ENCODE data around the gene AGAP1. TPM values are rescaled to one million over a fixed set of nuclear protein-coding genes. Genes with fewer than 3 reads are reported as not detected.

The AGAP1 gene
- total RNA-seq, 4 donors from 2014 or later: 33.7 to 55.2 (median 37.5) TPM

DNA sequence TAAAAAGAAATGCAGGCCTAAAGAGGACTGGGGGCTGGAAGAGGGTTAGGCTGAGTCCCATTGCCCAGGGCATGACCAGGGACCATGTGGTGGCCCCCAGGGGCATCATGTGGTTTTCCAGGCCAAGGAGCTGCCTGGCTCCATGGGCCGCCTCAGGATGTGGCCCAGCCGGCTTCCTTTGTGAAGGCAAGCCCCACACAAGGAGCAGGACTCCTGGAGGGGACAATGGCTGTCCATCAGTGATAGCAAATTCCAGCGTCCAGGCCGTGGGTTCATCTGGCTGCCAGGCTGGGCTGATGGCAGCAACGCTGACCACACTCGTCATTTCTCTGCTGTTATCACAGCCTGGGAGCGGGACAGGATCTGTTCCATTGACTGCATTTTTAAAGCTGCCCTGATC lies 591.8 kb downstream of the AGAP1 start:
- Histone ChIP-seq H3K4me1 (no peaks in the 10 kb centered on the region), H3K9me3 (no peaks in the 10 kb centered on the region), H3K4me3 (no peak overlapping the region), H3K27me3 (no peaks in the 10 kb centered on the region), H3K36me3 (peaks cover 0 to 5% of the 10 kb centered on the region in 2 donors), H3K27ac (no peak overlapping the region)
- no peak for TF ChIP-seq EP300 (IDR thresholded peaks at IDR 0.05)
- TF ChIP-seq POLR2AphosphoS5 (IDR thresholded peaks at IDR 0.05): no peak
- no peak for ATAC-seq
- WGBS, 2 donors (ENCODE audit: low coverage in 1 of 2): 100% methylated on average over 3 of the region's 7 CpGs; no CpG with 5 or more reads in 1 of the 2 donors

DNA sequence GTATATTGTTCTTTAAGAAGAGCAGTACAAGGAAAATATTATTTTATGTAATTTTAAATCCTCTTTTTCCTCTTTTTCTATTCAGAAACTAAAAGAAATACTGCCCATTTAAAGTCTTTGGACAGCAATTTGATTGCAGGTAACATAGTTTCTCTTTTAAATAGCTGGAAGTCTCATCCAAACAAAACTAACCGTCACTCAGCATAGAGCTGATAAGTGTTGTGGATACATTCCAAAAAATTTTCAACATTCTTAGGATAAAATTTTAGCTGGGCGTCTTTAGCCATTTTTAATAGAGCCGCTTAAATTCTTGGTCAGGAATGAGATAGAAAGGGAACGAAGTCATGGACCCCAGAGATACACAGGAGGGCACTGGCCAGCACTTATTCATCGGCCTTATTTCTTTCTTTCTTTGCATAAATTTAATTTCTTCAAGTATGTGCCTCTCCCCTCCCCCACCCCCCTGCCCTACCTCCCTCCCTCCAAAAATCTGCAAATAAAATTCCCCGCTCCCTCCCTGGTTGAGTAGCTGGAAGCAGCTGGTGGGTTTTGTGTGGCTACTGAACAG lies 592.6 kb downstream of the AGAP1 start:
- Histone ChIP-seq H3K36me3 (peaks cover 0 to 12% of the 10 kb centered on the region in 2 donors), H3K4me3 (no peak overlapping the region), H3K27me3 (no peaks in the 10 kb centered on the region), H3K4me1 (no peaks in the 10 kb centered on the region), H3K9me3 (no peaks in the 10 kb centered on the region), H3K27ac (no peak overlapping the region)
- 65 to 76% methylated on average over 5 of the region's 6 CpGs for WGBS, 2 donors (ENCODE audit: low coverage in 1 of 2)
- ATAC-seq: no peak
- no peak for TF ChIP-seq EP300 (IDR thresholded peaks at IDR 0.05)
- TF ChIP-seq POLR2AphosphoS5 (IDR thresholded peaks at IDR 0.05): no peak
- TF ChIP-seq POLR2A (IDR thresholded peaks at IDR 0.05): no peak

GRCh38 chr2:236086971-236087465 lies 593.2 kb downstream of the AGAP1 start:
- H3K4me3 ChIP-seq: no peak overlapping the region
- no peak overlapping the region for H3K27ac ChIP-seq
- ATAC-seq: no peak
- TF ChIP-seq EP300 (IDR thresholded peaks at IDR 0.05): no peak
- TF ChIP-seq, protein P1, sequence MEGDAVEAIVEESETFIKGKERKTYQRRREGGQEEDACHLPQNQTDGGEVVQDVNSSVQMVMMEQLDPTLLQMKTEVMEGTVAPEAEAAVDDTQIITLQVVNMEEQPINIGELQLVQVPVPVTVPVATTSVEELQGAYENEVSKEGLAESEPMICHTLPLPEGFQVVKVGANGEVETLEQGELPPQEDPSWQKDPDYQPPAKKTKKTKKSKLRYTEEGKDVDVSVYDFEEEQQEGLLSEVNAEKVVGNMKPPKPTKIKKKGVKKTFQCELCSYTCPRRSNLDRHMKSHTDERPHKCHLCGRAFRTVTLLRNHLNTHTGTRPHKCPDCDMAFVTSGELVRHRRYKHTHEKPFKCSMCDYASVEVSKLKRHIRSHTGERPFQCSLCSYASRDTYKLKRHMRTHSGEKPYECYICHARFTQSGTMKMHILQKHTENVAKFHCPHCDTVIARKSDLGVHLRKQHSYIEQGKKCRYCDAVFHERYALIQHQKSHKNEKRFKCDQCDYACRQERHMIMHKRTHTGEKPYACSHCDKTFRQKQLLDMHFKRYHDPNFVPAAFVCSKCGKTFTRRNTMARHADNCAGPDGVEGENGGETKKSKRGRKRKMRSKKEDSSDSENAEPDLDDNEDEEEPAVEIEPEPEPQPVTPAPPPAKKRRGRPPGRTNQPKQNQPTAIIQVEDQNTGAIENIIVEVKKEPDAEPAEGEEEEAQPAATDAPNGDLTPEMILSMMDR (IDR thresholded peaks at IDR 0.05): no peak
- TF ChIP-seq POLR2A (IDR thresholded peaks at IDR 0.05): no peak
- TF ChIP-seq POLR2AphosphoS5 (IDR thresholded peaks at IDR 0.05): no peak
- H3K27me3 ChIP-seq: no peaks in the 10 kb centered on the region
- H3K36me3 ChIP-seq: peaks cover 0 to 13% of the 10 kb centered on the region in 2 donors
- H3K9me3 ChIP-seq: no peaks in the 10 kb centered on the region
- H3K4me1 ChIP-seq: no peaks in the 10 kb centered on the region
- WGBS, 2 donors (ENCODE audit: low coverage in 1 of 2): 62 to 83% methylated on average over 1 to 3 of the region's 8 CpGs

DNA sequence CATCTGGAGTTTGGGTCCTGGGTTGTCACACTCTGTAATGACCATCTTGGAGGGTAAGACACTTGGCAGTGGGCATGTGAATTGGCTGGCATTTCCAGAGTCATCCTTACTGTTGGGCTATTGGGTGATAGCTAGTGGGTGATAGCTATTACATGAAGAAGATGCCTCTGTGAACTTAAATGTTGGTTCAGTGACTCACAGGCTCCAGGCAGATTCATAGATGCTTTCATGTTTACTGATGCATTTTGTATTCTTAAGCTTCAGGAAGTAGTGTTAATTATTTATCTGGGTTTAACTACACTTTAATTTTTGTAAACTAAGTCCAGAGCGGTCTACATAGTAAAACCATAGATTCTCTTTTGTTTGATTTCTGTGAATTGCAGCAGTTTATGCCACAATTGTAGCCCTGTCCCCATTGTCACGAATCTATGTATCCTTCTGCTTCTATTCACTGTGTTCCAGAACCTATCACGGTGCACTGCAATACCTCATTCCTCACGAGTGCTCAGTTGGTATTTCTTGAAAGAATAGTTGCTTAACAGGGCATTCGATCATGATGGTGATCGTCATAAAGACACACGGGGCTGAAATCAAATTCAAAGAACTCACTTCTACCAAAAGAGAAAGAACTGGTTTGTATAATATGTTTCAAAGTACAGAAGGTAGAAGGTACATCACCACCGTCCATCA lies 594.7 kb downstream of the AGAP1 start:
- TF ChIP-seq POLR2A (IDR thresholded peaks at IDR 0.05) (no peak), EP300 (IDR thresholded peaks at IDR 0.05) (no peak), POLR2AphosphoS5 (IDR thresholded peaks at IDR 0.05) (no peak)
- TF ChIP-seq, protein P1 (IDR thresholded peaks at IDR 0.05): no peak
- ATAC-seq: no peak
- Histone ChIP-seq H3K36me3 (peaks cover 0 to 13% of the 10 kb centered on the region in 2 donors), H3K4me1 (no peaks in the 10 kb centered on the region), H3K9me3 (no peaks in the 10 kb centered on the region), H3K27ac (no peak overlapping the region), H3K27me3 (no peaks in the 10 kb centered on the region), H3K4me3 (no peak overlapping the region)
- 91 to 97% methylated on average over 6 to 8 of the region's 8 CpGs for WGBS, 2 donors (ENCODE audit: low coverage in 1 of 2)

DNA sequence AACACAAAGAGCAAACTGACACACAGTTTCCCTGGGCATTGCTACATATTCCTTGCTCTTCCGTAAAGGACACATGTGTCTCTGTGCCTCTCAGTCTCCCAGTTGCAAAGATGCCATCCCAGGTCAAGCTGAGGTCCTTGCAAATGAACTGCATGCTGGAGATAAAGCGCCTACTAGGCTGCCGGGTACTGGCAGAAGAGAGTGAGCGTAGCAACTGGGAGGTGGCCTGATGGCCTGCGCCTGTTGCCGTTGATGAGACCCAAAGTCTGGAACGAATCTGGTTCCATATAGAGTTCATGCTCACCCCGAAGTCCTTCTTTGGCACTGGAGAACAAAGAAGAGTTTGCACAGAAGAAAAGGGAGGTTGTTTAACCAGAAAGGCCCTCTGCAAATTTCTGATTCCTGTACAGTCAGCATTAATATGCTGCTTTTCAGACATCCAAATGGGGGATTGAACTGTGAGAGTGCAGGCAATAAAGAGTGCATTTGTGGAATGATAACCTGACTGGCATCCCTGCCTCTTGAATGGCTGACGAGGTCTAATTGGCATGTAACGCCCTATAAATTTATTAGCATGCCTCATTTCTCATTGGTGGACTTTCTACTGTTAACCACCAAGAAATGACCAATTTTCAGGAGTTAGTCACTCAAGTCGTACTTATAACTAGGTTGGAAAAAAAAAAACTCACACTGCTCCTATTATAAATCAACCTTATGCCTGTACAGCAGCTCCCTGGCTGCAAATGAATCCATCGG lies 595.6 kb downstream of the AGAP1 start:
- Histone ChIP-seq H3K27ac (no peak overlapping the region), H3K4me1 (no peaks in the 10 kb centered on the region), H3K27me3 (no peaks in the 10 kb centered on the region), H3K4me3 (no peak overlapping the region), H3K9me3 (no peaks in the 10 kb centered on the region), H3K36me3 (peaks cover 0 to 13% of the 10 kb centered on the region in 2 donors)
- ATAC-seq: no peak
- TF ChIP-seq EP300 (IDR thresholded peaks at IDR 0.05) (no peak), POLR2A (IDR thresholded peaks at IDR 0.05) (no peak), POLR2AphosphoS5 (IDR thresholded peaks at IDR 0.05) (no peak)
- TF ChIP-seq, protein P1 (IDR thresholded peaks at IDR 0.05): no peak
- WGBS, 2 donors (ENCODE audit: low coverage in 1 of 2): 66 to 90% methylated on average over 8 to 10 of the region's 12 CpGs
